ENCODE measurements around the gene ERCC4. TPM values are rescaled to one million over a fixed set of nuclear protein-coding genes. Genes with fewer than 3 reads are reported as not detected.
A peak's percentile ranks its signal among the peaks of the same experiment; 100 is the strongest.
"Not testable (repeated sequence)": the region's sequence is repeated elsewhere in the genome, so short reads cannot be mapped to it uniquely, and the experiment has no call there.

The ERCC4 gene
- total RNA-seq, 1 donor from 2014 or later: 18.4 TPM

DNA sequence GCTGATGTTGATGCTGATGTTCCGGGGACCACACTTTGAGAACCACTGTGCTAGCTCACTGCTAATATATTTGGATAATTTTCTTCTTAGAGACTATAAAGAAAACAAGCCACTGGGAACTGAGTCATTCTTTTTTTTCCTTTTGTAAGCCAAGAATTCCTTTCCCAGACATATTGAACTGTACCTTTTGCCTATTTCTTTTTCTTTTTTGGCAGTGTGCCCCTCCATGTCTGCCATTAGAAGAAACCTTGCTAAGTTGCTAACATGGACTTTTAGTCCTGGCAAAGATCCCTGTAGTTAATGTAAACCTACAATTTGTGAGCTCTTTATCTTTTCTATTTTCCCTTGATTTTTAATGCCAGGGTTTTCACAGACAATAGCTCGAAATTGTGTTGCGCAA lies 17.3 kb upstream of the ERCC4 start:
- H3K4me1 Mint-ChIP-seq: no peaks in the 10 kb centered on the region
- no peaks in the 10 kb centered on the region for H3K9me3 Mint-ChIP-seq
- intact Hi-C loops (cut with micrococcal nuclease): no loop called here
- no peak overlapping the region for H3K27ac Mint-ChIP-seq
- H3K27me3 Mint-ChIP-seq: no peaks in the 10 kb centered on the region
- no peaks in the 10 kb centered on the region for H3K36me3 Mint-ChIP-seq (ENCODE audit: low read depth)
- DNase-seq: no peak
- H3K4me3 Mint-ChIP-seq: no peak overlapping the region

DNA sequence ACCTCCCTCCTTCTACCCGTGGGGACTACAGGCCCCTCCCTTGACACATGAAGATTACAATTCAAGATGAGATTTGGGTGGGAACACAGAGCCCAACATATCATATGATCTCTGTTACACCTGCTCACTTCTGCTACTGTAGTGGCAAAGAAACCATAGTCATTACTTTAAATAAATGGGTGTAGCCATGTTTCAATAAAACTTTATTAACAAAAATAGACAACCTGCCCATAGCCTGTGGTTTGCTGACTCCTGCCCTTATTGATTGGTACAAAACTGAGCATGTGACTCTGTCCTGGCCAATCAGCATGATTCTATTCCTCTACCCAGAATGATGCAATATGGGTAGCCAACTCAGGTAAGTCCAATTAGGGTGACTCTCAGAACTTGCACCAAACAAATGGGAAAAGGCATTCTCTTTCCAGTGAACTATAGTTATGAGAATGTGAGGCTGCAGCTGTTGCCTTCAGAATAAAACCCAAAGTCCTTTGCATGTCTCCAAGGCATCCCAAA lies 15.7 kb upstream of the ERCC4 start:
- no peak for DNase-seq
- intact Hi-C loops (cut with micrococcal nuclease): no loop called here
- Mint-ChIP-seq H3K27me3 (peaks cover 2% of the 10 kb centered on the region), H3K4me3 (no peak overlapping the region), H3K27ac (no peak overlapping the region), H3K36me3 (ENCODE audit: low read depth) (no peaks in the 10 kb centered on the region), H3K4me1 (no peaks in the 10 kb centered on the region), H3K9me3 (no peaks in the 10 kb centered on the region)

DNA sequence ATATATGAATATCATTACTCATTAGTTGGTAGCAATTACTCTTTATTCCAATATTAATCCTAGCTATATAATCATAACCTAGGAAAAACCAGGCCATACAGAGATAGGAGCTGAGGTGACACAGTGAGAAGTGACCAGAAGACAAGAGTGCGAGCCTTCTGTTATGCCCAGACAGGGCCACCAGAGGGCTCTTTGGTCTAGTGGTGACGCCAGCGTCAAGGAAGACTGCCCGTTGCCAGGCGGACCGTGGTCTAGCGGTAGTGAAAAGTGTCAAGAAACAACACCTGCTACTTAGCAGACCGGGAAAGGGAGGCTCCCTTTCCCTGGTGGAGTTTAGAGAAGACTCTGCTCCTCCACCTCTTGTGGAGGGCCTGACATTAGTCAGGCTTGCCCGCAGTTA lies 15.1 kb upstream of the ERCC4 start:
- H3K4me3 Mint-ChIP-seq; H3K9me3 Mint-ChIP-seq; H3K27me3 Mint-ChIP-seq; H3K27ac Mint-ChIP-seq; H3K36me3 Mint-ChIP-seq (ENCODE audit: low read depth); H3K4me1 Mint-ChIP-seq; intact Hi-C loops (cut with micrococcal nuclease): not testable (repeated sequence)
- DNase-seq: peak; percentile 69

DNA sequence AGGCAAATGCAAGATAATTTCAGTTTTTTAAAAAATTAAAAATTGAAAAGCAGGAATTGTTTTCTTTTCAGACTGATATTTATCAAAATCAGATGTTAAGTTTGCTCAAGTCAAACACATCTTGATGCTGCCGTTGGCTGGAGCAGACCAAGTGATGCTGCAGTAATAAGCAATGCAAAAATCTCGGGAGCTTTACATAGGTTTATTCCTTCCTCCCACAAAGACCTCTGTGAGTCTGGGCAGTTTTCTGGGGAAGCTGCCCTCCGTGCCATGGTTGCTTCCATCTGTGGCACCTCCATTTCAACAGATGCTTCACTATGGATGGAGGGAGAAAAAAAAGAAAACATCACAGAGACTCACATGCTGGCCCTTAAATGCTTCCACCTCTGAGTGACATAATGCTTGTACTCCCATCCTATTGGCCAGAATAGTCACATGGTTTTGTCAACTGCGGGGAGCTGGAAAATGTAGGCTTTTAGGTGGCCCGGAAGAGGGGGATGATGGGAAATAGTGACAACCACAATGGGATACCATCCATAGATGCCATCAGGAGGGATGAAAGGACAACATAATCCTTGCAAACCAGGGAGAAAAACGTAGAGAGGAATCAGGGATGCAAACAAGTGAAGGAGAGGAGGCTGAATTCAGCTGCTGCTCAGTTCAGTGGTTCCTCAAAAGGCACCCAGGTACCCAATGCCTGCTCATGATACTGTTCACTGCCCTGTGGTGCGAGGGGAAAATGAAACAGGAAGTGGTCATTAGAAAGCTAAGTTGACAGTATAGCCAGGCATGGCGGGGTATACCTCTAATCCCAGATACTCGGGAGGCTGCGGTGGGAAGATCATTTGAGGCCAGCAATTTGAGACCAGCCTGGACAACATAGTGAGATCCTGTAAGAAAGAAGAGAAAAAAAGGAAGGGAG lies 13.5 kb upstream of the ERCC4 start:
- Mint-ChIP-seq H3K9me3 (no peaks in the 10 kb centered on the region), H3K4me1 (no peaks in the 10 kb centered on the region), H3K36me3 (ENCODE audit: low read depth) (no peaks in the 10 kb centered on the region), H3K27ac (no peak overlapping the region), H3K27me3 (peaks cover 3% of the 10 kb centered on the region), H3K4me3 (no peak overlapping the region)
- DNase-seq: no peak
- intact Hi-C loops (cut with micrococcal nuclease): no loop called here

DNA sequence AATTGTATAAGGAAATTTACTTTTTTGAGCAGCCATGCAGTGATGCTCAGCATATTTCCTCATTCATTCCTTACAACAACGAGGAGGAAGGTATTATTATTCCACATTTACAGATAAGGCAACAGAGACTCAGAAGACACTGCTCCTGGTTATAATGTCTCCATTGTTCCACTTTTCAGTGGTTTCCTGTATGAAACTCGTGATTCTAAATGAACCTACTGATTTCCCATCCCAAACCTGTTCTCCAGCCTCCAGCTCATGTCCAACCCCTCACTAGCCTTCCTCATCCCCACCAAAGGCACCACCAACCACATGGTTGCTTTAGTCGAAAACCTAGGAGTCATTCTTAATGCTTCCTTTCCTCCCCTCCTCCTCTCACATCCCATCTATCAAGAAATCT lies 12.5 kb upstream of the ERCC4 start:
- no peaks in the 10 kb centered on the region for H3K36me3 Mint-ChIP-seq (ENCODE audit: low read depth)
- H3K4me3 Mint-ChIP-seq: no peak overlapping the region
- no peaks in the 10 kb centered on the region for H3K9me3 Mint-ChIP-seq
- no peaks in the 10 kb centered on the region for H3K4me1 Mint-ChIP-seq
- H3K27ac Mint-ChIP-seq: no peak overlapping the region
- H3K27me3 Mint-ChIP-seq: peaks cover 8% of the 10 kb centered on the region
- intact Hi-C loops (cut with micrococcal nuclease): no loop called here
- no peak for DNase-seq

DNA sequence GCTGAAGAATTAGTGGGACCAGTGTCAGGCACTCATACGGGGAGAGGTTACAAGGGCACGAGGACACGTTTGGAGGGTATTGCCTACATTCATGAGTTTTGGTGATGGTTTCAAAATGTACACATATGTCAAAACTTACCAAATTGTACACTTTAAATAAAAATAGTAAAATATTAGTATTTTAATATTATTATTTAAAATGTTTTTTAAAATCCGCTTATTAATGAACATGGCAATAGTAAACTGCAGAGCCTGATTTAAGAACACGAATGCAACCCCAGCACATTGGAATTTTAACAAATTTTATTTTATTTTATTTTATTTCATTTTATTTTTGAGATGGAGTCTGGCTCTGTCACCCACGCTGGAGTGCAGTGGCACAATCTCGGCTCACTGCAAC lies 10.9 kb upstream of the ERCC4 start:
- Mint-ChIP-seq H3K9me3 (no peaks in the 10 kb centered on the region), H3K36me3 (ENCODE audit: low read depth) (no peaks in the 10 kb centered on the region), H3K27ac (no peak overlapping the region), H3K27me3 (peaks cover 9% of the 10 kb centered on the region), H3K4me1 (no peaks in the 10 kb centered on the region), H3K4me3 (no peak overlapping the region)
- intact Hi-C loops (cut with micrococcal nuclease): no loop called here
- no peak for DNase-seq

DNA sequence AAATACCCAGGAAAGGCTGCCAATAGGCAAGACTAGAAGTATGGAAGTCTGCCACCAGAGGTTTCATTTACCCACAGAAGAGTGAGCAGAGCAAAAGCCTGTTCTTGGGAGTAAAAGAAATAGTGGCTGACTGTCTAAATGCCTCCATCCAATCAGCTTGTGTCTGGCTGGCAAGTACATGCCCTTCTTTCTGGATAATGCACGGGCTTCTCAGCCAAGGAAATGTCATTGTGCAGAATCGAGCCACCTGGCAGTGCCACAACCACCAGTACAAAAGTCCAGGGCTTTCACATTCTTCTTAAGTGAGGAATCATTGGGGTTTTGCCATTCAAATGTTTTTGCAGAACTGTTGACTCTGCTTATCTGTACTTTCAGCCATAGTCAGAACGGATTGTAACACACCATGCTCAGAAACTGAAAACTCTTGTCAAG lies 10.1 kb upstream of the ERCC4 start:
- no peaks in the 10 kb centered on the region for H3K36me3 Mint-ChIP-seq (ENCODE audit: low read depth)
- no peak for DNase-seq
- no peak overlapping the region for H3K4me3 Mint-ChIP-seq
- no peaks in the 10 kb centered on the region for H3K9me3 Mint-ChIP-seq
- intact Hi-C loops (cut with micrococcal nuclease): no loop called here
- peaks cover 9% of the 10 kb centered on the region for H3K27me3 Mint-ChIP-seq
- no peak overlapping the region for H3K27ac Mint-ChIP-seq
- H3K4me1 Mint-ChIP-seq: no peaks in the 10 kb centered on the region

DNA sequence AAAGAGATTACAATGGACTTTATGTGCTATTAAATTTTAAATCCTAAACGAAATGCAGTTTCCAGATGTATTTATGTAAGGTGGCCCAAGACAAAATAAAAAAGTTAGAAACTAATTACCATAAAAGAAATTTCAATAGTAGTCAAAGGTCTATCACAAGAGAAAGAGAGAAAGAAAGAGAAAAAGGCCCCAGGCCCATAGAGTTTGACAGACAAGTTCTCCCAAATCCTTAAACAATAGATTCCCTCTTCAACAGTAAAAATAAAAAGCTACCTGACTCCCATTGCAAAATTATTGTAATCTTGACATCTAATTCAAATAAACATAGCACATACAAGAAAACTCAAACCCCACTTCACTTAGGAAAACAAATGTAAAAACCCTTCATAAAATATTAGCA lies 8.6 kb upstream of the ERCC4 start:
- no peak overlapping the region for H3K27ac Mint-ChIP-seq
- no peaks in the 10 kb centered on the region for H3K4me1 Mint-ChIP-seq
- peaks cover 9% of the 10 kb centered on the region for H3K27me3 Mint-ChIP-seq
- intact Hi-C loops (cut with micrococcal nuclease): no loop called here
- H3K36me3 Mint-ChIP-seq (ENCODE audit: low read depth): no peaks in the 10 kb centered on the region
- H3K9me3 Mint-ChIP-seq: no peaks in the 10 kb centered on the region
- no peak for DNase-seq
- H3K4me3 Mint-ChIP-seq: no peak overlapping the region

DNA sequence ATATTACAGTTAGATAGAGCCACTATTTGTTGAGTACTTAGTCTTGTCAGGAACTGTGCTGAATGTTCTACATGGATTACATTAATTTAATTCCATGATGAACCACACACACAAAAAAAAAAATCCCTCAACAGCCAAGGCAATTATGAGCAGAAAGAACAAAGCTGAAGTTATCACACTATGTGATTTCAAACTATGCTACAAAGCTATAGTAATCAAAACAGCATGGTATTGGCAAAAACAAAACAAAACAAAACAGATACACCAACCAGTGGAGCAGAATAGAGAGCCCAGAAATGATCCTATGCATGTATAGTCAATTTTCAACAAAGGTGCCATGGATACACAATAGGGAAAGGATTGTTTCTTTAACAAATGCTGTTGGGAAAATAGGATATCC lies 8.1 kb upstream of the ERCC4 start:
- intact Hi-C loops (cut with micrococcal nuclease): no loop called here
- Mint-ChIP-seq H3K27me3 (peaks cover 9% of the 10 kb centered on the region), H3K4me1 (no peaks in the 10 kb centered on the region), H3K4me3 (no peak overlapping the region), H3K27ac (no peak overlapping the region), H3K36me3 (ENCODE audit: low read depth) (no peaks in the 10 kb centered on the region), H3K9me3 (no peaks in the 10 kb centered on the region)
- DNase-seq: no peak

DNA sequence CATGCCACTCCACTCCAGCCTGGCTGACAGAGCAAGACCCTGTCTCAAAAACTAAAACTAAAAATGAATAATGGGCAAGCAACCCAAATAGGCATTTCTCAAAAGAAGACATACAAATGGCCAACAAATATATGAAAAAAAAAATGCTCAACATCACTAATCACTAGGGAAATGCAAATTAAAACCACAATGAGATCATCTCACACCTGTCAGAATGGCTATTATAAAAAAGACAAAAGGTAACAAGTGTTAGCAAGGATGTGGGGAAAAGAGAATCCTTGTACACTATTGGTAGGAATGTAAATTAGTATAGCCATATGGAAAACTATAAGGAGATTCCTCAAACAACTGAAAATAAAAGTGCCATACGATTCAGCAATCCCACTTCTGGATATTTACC lies 7.1 kb upstream of the ERCC4 start:
- Mint-ChIP-seq H3K4me1 (no peaks in the 10 kb centered on the region), H3K27ac (no peak overlapping the region), H3K27me3 (peaks cover 13% of the 10 kb centered on the region), H3K36me3 (ENCODE audit: low read depth) (no peaks in the 10 kb centered on the region), H3K9me3 (no peaks in the 10 kb centered on the region), H3K4me3 (no peak overlapping the region)
- intact Hi-C loops (cut with micrococcal nuclease): no loop called here
- no peak for DNase-seq

DNA sequence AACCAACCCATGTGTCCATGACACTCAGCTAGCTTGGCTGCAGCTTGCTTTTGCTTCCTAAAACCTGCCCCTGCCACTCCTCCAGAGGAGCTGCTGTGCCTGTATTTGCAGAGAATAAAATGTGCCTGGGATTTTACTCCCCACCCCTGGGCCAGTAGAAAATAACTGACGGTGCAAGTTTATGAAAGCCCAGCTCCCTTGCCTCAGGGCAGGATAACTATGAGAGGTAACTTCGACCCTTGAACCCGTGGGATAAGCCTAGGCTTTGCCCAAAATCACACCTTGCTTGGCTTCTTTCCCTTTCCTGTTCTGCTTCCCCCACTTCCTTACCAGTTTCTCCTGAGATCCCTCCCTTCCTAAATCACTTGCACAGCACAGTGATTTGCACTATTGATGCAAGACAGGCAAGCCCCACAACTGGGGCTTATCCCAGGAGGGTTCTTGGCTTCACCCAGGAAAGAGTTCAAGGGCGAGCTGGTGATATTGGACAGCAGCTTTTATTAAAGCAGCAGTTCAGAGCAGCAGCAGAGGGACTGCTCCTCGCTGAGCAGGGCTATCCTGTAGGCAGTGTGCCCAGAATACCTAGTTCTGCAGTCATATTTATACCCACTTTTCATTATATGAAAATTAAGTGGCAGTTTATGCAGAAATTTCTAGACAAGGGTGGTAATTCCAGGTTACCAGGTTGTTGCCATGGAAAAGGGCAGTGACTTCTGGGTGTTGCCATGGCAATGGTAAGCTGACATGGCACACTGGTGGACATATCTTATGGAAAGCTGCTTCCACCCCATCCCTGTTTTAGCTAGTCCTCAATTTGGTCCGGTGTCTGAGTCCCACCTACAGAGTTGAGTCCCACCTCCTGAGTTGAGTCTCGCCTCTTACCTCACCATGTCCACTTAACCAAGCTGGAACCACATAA lies 6.3 kb upstream of the ERCC4 start:
- H3K36me3 Mint-ChIP-seq (ENCODE audit: low read depth): no peaks in the 10 kb centered on the region
- DNase-seq: no peak
- H3K9me3 Mint-ChIP-seq: no peaks in the 10 kb centered on the region
- no peak overlapping the region for H3K27ac Mint-ChIP-seq
- peaks cover 3% of the 10 kb centered on the region for H3K4me1 Mint-ChIP-seq
- intact Hi-C loops (cut with micrococcal nuclease): no loop called here
- peaks cover 20% of the 10 kb centered on the region for H3K27me3 Mint-ChIP-seq
- H3K4me3 Mint-ChIP-seq: no peak overlapping the region

DNA sequence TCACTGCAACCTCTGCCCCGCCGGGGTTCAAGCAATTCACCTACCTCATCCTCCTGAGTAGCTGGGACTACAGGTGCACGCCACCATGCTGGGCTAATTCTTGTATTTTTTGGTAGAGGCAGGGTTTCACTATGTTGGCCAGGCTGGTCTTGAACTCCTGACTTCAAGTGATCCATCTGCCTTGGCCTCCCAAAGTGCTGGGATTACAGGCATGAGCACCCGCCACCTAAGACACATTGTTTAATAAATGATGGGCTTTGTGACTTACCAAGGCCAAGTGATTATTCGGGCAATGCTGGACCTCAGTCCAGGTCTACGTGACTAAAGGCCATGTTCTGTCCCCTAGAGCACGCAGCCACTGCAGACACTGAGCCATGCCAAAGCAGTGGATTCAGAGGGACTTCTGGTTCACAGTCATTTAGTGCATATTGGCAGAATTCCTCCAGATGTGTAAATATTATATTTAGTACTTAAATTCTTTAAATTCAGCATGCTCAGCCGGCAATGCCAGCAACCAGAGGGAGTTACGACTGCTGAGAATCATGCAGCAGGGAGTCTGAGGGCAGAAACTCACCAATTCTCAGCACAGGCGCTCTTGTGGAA lies 4.8 kb upstream of the ERCC4 start:
- H3K27me3 Mint-ChIP-seq: peaks cover 18% of the 10 kb centered on the region

DNA sequence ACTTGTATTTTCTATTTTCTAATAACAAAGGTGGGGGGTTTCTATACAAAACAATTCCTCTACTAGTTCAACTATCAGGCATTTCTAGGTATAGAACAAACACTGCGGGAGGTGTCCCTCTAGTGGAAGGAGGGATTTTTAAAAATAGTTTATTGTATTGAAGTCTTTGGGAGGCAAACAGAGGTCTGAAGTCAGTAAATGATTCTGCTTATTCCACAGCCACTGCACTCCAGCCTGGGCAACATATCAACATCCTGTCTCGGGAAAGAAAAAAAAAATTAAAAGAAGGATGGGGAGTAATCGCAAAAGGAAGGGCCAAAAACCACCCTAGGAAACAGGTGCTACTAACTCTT lies 648 bp upstream of the ERCC4 start:
- Mint-ChIP-seq H3K27ac (peak overlapping the region; percentile 78), H3K9me3 (no peaks in the 10 kb centered on the region), H3K27me3 (peaks cover 11% of the 10 kb centered on the region), H3K4me1 (peaks cover 23% of the 10 kb centered on the region), H3K36me3 (ENCODE audit: low read depth) (peaks cover 4% of the 10 kb centered on the region), H3K4me3 (peak overlapping the region; percentile 95)
- intact Hi-C loops (cut with micrococcal nuclease): loop anchor here (5.0 kb wide), 1 partner anchor 268 kb away; no protein-coding TSS in a partner anchor
- DNase-seq: no peak

More for the DNA sequence above, 4.8 kb upstream of the ERCC4 start:
- no peak for DNase-seq
- intact Hi-C loops (cut with micrococcal nuclease): loop anchor here (5.0 kb wide), 1 partner anchor 272 kb away; no protein-coding TSS in a partner anchor
- H3K36me3 Mint-ChIP-seq (ENCODE audit: low read depth): no peaks in the 10 kb centered on the region
- H3K27ac Mint-ChIP-seq: no peak overlapping the region
- no peak overlapping the region for H3K4me3 Mint-ChIP-seq
- peaks cover 9% of the 10 kb centered on the region for H3K4me1 Mint-ChIP-seq
- H3K9me3 Mint-ChIP-seq: no peaks in the 10 kb centered on the region

DNA sequence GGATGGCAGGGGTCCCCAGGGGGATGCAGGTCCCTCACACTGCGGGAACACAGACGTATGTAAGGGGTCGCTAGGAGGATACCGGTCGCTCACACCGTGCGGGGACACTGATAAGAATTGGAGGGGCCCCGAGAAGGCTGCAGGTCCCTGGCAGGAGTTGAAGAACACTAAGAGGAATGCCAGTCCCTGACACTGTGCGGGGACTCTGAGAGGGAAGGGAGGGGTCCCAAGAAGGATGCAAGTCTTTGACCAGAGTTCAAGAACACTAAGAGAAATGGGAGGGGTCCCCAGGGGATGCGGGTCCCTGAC lies 510 bp downstream of the ERCC4 start:
- H3K27me3 Mint-ChIP-seq: peaks cover 11% of the 10 kb centered on the region
- DNase-seq: no peak
- no peaks in the 10 kb centered on the region for H3K9me3 Mint-ChIP-seq
- peaks cover 6% of the 10 kb centered on the region for H3K36me3 Mint-ChIP-seq (ENCODE audit: low read depth)
- peak overlapping the region; percentile 95 for H3K4me3 Mint-ChIP-seq
- H3K4me1 Mint-ChIP-seq: peaks cover 23% of the 10 kb centered on the region
- intact Hi-C loops (cut with micrococcal nuclease): loop anchor here (2.0 to 5.0 kb wide), 3 partner anchors 152 to 712 kb away; partner anchors contain the start of genes BFAR, MRTFB and PARN
- H3K27ac Mint-ChIP-seq: peak overlapping the region; percentile 94

All from activated CD4-positive, alpha-beta T cell treated with anti-CD3 and anti-CD28 coated beads, Interleukin-2, amount 10 ng/mL, durations not matched to agents 24 days and 14 days (primary cell).